HCT116 (cell line): ENCODE measurements around the gene IL17B. TPM values are rescaled to one million over a fixed set of nuclear protein-coding genes. Genes with fewer than 3 reads are reported as not detected.

Experiments
- ATAC-seq: fragments of 200-7000 bp; cut with Tn5 transposase; 2 replicates; pipeline ENCODE4 v1.9.1; 2020; ENCODE audit warnings: mild to moderate bottlenecking, moderate library complexity
- BruUV-seq: library from RNA; stranded (reverse); fragments of 400-500 nt; replicated peaks from 2 replicates; lab custom pipeline; 2021; lab: Mats Ljungman, UMichigan
- CTCF ChIA-PET: fragments of 300-600 bp; sonication (Branson Sonifier 250); formaldehyde crosslinking; loops from one replicate; lab custom pipeline; 2021; ENCODE audit warnings: antibody characterized with exemption; lab: Charles Lee
- POLR2A ChIA-PET: fragments of 300-600, 350-600 bp; sonication (Branson Sonifier 250); formaldehyde crosslinking; loops from one replicate; lab custom pipeline; 2021; ENCODE audit warnings: antibody characterized with exemption; lab: Charles Lee
- RAD21 ChIA-PET, 2 experiments: fragments of 300-600 bp; sonication (Branson Sonifier 250); formaldehyde crosslinking; loops; one replicate each; lab custom pipeline; 2023; ENCODE audit warnings: low total read pairs in 2 of 2; ENCODE audit not compliant: uncharacterized antibody in 2 of 2, unreplicated experiment in 2 of 2, low non-redundant PET in 1 of 2; lab: Charles Lee
- DNase-seq: peaks from one replicate; pipeline ENCODE4 v3.0.0-alpha.2; 2010; ENCODE audit warnings: low read depth, low spot score
- H2AFZ ChIP-seq: fragments of 200-600 bp; shearing (Covaris generic), sonication (generic); 2 replicates; pipeline ENCODE4 v1.6.1; 2017; ENCODE audit warnings: low read depth, mixed run types, mixed read lengths, antibody characterized with exemption, low read length; ENCODE audit not compliant: poor library complexity, severe bottlenecking
- H3K27ac ChIP-seq: 2 replicates; pipeline ENCODE4 v1.5.1; 2012; ENCODE audit warnings: low read depth, low read length
- H3K27me3 ChIP-seq: fragments of 200-600 bp; sonication (generic); 2 replicates; pipeline ENCODE4 v1.6.1; 2016; ENCODE audit warnings: mixed run types, low read length, mixed read lengths; ENCODE audit not compliant: insufficient read depth
- H3K36me3 ChIP-seq, 2 experiments: fragments of 200-500 bp in 1 of 2; fragments of 200-600 bp in 1 of 2; sonication (Bioruptor generic) in 1 of 2; sonication (generic) in 1 of 2; 2 replicates each; pipeline versions ENCODE4 v1.5.1 to v1.6.1; 2014 to 2016; ENCODE audit warnings: low read length in 2 of 2, inconsistent platforms in 1 of 2, mixed read lengths in 1 of 2, mixed run types in 1 of 2; ENCODE audit not compliant: insufficient read depth in 2 of 2, control insufficient read depth in 1 of 2
- H3K4me1 ChIP-seq, 2 experiments: fragments of 200-600 bp in 1 of 2; sonication (generic) in 1 of 2; 2 replicates each; pipeline versions ENCODE4 v1.5.1 to v1.6.1; 2012 to 2017; ENCODE audit warnings: low read length in 2 of 2, inconsistent platforms in 1 of 2, mild to moderate bottlenecking in 1 of 2, mixed read lengths in 1 of 2, mixed run types in 1 of 2, moderate library complexity in 1 of 2; ENCODE audit not compliant: insufficient read depth in 2 of 2, control insufficient read depth in 1 of 2
- H3K4me2 ChIP-seq: fragments of 200-600 bp; sonication (generic); 2 replicates; pipeline ENCODE4 v1.6.1; 2017; ENCODE audit warnings: mixed run types, low read length, mixed read lengths
- H3K4me3 ChIP-seq, 2 experiments: fragments of 200-600 bp in 1 of 2; sonication (generic) in 1 of 2; replicated peaks in 1 of 2; 2 replicates each; pipeline ENCODE4 v1.5.1; 2011 to 2016; ENCODE audit warnings: low read length in 2 of 2, control low read depth in 1 of 2, low read depth in 1 of 2, mild to moderate bottlenecking in 1 of 2, mixed read lengths in 1 of 2, mixed run types in 1 of 2
- H3K79me2 ChIP-seq: fragments of 200-600 bp; sonication (generic); 2 replicates; pipeline ENCODE4 v1.6.1; 2017; ENCODE audit warnings: mild to moderate bottlenecking, mixed run types, low read length, moderate library complexity, mixed read lengths; ENCODE audit not compliant: insufficient read depth
- H3K9ac ChIP-seq: fragments of 200-600 bp; sonication (generic); 2 replicates; pipeline ENCODE4 v1.6.1; 2016; ENCODE audit warnings: low read length, mixed read lengths
- H3K9me2 ChIP-seq: fragments of 200-600 bp; sonication (generic), shearing (Covaris generic); 2 replicates; pipeline ENCODE4 v1.6.1; 2017; ENCODE audit warnings: mixed run types, mild to moderate bottlenecking, moderate library complexity; ENCODE audit not compliant: insufficient read depth
- H3K9me3 ChIP-seq, 2 experiments: fragments of 200-500 bp in 1 of 2; fragments of 200-600 bp in 1 of 2; sonication (Bioruptor generic) in 1 of 2; sonication (generic) in 1 of 2; 2 replicates each; pipeline ENCODE4 v1.6.1; 2014 to 2017; ENCODE audit warnings: low read length in 2 of 2, mixed read lengths in 2 of 2, inconsistent platforms in 1 of 2, low read depth in 1 of 2, mild to moderate bottlenecking in 1 of 2, mixed run types in 1 of 2, moderate library complexity in 1 of 2; ENCODE audit not compliant: control insufficient read depth in 1 of 2, insufficient read depth in 1 of 2
- H4K20me1 ChIP-seq: fragments of 200-600 bp; sonication (generic), shearing (Covaris generic); 2 replicates; pipeline ENCODE4 v1.6.1; 2017; ENCODE audit warnings: mixed run types, mild to moderate bottlenecking, moderate library complexity; ENCODE audit not compliant: insufficient read depth
- CBX3 ChIP-seq: IDR thresholded peaks from 2 replicates; pipeline ENCODE4 v1.6.1; 2012; ENCODE audit warnings: low read depth
- CEBPB ChIP-seq: IDR thresholded peaks from 2 replicates; pipeline ENCODE4 v1.6.1; 2012; ENCODE audit warnings: low read depth
- EZH2 ChIP-seq: fragments of 200-600 bp; sonication (generic); IDR thresholded peaks from 2 replicates; pipeline ENCODE4 v1.6.1; 2017; ENCODE audit warnings: antibody characterized with exemption, mixed run types
- RAD21 ChIP-seq: IDR thresholded peaks from 2 replicates; pipeline ENCODE4 v1.6.1; 2012; ENCODE audit warnings: low read depth, mild to moderate bottlenecking
- intact Hi-C: fragments of 100-400 bp; cut with micrococcal nuclease; formaldehyde crosslinking; loops from 2 replicates; pipeline ENCODE4 v1.10.0; 2022
- total RNA-seq: library from RNA; stranded (reverse); gene quantifications from one replicate; pipeline ENCODE4 v1.2.1, GENCODE V29; 2021; ENCODE audit not compliant: unreplicated experiment
- TF ChIP-seq, protein P1 (sequence below), 3 experiments: fragments of 200-600 bp in 1 of 3; sonication (generic) in 1 of 3; IDR thresholded peaks in 2 of 3; conservative IDR thresholded peaks in 1 of 3; 2 replicates each; pipeline ENCODE4 v1.5.1; 2012 to 2017; ENCODE audit warnings: low read depth in 2 of 3, low read length in 2 of 3, antibody characterized with exemption in 1 of 3, borderline replicate concordance in 1 of 3, control low read depth in 1 of 3, mild to moderate bottlenecking in 1 of 3, mixed read lengths in 1 of 3, mixed run types in 1 of 3, moderate library complexity in 1 of 3; ENCODE audit not compliant: insufficient read depth in 1 of 3

Gene IL17B
- total RNA-seq, 1 experiment from 2014 or later = 0.81 TPM

DNA sequence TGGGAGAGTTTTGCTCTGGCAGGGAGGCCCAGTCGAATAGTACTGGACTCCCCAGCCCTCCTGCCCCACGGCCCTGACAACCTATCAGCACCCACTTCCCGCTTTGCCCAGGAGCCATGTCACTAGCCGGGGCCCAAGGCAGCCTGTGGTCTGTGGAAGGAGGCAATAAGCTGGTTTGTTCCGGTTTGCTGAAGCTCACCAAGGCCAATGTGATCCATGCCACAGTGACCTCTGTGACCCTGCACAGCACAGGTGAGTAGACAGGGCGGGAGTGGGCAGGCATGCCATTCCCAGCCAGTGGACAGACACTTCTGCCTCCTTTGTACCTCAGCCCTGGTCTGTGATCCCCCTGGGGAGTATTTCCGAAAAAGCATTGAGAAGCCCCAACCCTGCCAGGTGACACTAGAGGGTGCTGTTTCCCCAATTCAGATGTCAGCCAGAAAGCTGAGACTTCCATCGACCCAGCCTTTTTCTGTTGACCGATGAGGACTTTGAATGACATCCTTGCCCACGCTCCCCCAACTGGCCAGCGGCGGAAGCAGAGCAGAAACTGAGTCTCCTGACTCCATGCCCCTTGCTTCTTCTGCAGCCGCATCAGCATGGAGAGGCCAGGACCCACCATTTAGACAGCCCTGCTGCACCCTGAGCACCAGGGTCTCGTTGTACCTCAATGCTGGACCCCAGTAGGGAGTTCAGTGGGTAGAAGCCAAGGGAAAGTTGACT, 11.7 kb downstream of the IL17B start:
- no peaks in the 10 kb centered on the region for H3K27me3 ChIP-seq
- no peaks in the 10 kb centered on the region for H3K9me2 ChIP-seq
- H3K4me1 ChIP-seq = peaks cover 4 to 9% of the 10 kb centered on the region in 2 experiments; a peak in 3 of 4 replicates
- H4K20me1 ChIP-seq = no peaks in the 10 kb centered on the region
- H3K79me2 ChIP-seq = no peaks in the 10 kb centered on the region
- RAD21 ChIA-PET = interaction anchor here (1.0 to 1.8 kb wide), 3 partner anchors 9 to 67 kb away, joined by 4 to 5 read pairs (median 4); partner anchors contain the start of gene PCYOX1L (in 1 of the 2)
- ATAC-seq = peak; percentile 82
- intact Hi-C loops = loop anchor here (1.0 to 5.0 kb wide), 3 partner anchors 65 to 250 kb away; no protein-coding TSS in a partner anchor
- peak overlapping the region; percentile 35 for H3K4me2 ChIP-seq
- TF ChIP-seq EZH2 (no peak), CEBPB (no peak), RAD21 (peak; percentile 86), CBX3 (0 out of 2 replicates have a peak, but pooled peaks have one; percentile 12)
- TF ChIP-seq, protein P1, sequence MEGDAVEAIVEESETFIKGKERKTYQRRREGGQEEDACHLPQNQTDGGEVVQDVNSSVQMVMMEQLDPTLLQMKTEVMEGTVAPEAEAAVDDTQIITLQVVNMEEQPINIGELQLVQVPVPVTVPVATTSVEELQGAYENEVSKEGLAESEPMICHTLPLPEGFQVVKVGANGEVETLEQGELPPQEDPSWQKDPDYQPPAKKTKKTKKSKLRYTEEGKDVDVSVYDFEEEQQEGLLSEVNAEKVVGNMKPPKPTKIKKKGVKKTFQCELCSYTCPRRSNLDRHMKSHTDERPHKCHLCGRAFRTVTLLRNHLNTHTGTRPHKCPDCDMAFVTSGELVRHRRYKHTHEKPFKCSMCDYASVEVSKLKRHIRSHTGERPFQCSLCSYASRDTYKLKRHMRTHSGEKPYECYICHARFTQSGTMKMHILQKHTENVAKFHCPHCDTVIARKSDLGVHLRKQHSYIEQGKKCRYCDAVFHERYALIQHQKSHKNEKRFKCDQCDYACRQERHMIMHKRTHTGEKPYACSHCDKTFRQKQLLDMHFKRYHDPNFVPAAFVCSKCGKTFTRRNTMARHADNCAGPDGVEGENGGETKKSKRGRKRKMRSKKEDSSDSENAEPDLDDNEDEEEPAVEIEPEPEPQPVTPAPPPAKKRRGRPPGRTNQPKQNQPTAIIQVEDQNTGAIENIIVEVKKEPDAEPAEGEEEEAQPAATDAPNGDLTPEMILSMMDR (IDR thresholded peaks at IDR 0.05 in 2 of 3, conservative IDR thresholded peaks at IDR 0.05 in 1 of 3; ENCODE audit: borderline replicate concordance in 1 of 3, insufficient read depth in 1 of 3, low read depth in 2 of 3, low read length in 2 of 3) = peak; percentile 93 to 97 (median 94)
- TF ChIP-seq, all 23 proteins: peak for 3
- H3K36me3 ChIP-seq = no peaks in the 10 kb centered on the region
- ChIA-PET CTCF (interaction anchor here (0.6 to 3.5 kb wide), 24 partner anchors 8 to 252 kb away, joined by 3 to 38 read pairs (median 4); partner anchors contain the start of genes ABLIM3, GRPEL2 and PCYOX1L), POLR2A (interaction anchor here (1.5 kb wide), 1 partner anchor 10 kb away, joined by 3 read pairs; the partner anchor contains the start of gene PCYOX1L)
- no peak overlapping the region for H3K4me3 ChIP-seq
- H3K9me3 ChIP-seq = no peaks in the 10 kb centered on the region
- no peak overlapping the region for H2AFZ ChIP-seq
- no peak overlapping the region for H3K9ac ChIP-seq
- DNase-seq = peak; percentile 79
- no TSS peak for BruUV-seq
- H3K27ac ChIP-seq = no peak overlapping the region
